T-cell (primary cell): ENCODE results near the gene GLO1. TPM values are rescaled to one million over a fixed set of nuclear protein-coding genes. Genes with fewer than 3 reads are reported as not detected.

Source experiments
- ATAC-seq, 4 experiments: fragments of 200-7000 bp in 3 of 4; fragments of 150-1000 bp in 1 of 4; cut with Tn5 transposase; replicated peaks in 1 of 4; 1 replicate in 3 of 4; 2 replicates in 1 of 4; pipeline ENCODE4 v1.10.0; 2021; ENCODE audit warnings: moderate library complexity in 3 of 4, mild to moderate bottlenecking in 2 of 4, moderate number of reproducible peaks in 1 of 4
- CTCF ChIA-PET, 2 donors: fragments of 300-600 bp; sonication (Branson Sonifier 250); formaldehyde crosslinking; loops; one replicate each; lab custom pipeline; 2022; ENCODE audit warnings: antibody characterized with exemption in 2 of 2; lab: Charles Lee
- POLR2A ChIA-PET, 2 donors: fragments of 300-600 bp; sonication (Branson Sonifier 250); formaldehyde crosslinking; loops; one replicate each; lab custom pipeline; 2022; ENCODE audit warnings: antibody characterized with exemption in 2 of 2; lab: Charles Lee
- DNase-seq, 35 experiments: peaks; one replicate each; pipeline versions ENCODE4 v3.0.0 to v3.0.0-alpha.2; 2013 to 2023
- H3K27ac ChIP-seq: one replicate; pipeline ENCODE4 v1.5.1; 2013; ENCODE audit warnings: low read length
- H3K27me3 ChIP-seq, 2 experiments: replicated peaks in 1 of 2; 1 replicate in 1 of 2; 2 replicates in 1 of 2; pipeline versions ENCODE4 v1.6.1 to v1.7.0; 2013; ENCODE audit warnings: low read length in 1 of 2, mixed read lengths in 1 of 2; ENCODE audit not compliant: control insufficient read depth in 2 of 2, insufficient read depth in 2 of 2; ENCODE audit errors: extremely low read depth in 1 of 2
- H3K36me3 ChIP-seq, 2 donors: 1 replicate in 1 of 2; 2 replicates in 1 of 2; pipeline versions ENCODE4 v1.6.1 to v1.7.0; 2013; ENCODE audit warnings: low read length in 1 of 2; ENCODE audit not compliant: control insufficient read depth in 2 of 2, insufficient read depth in 1 of 2; ENCODE audit errors: extremely low read depth in 1 of 2
- H3K4me1 ChIP-seq, 2 experiments: 1 replicate in 1 of 2; 2 replicates in 1 of 2; pipeline versions ENCODE4 v1.6.1 to v1.7.0; 2013; ENCODE audit warnings: low read length in 2 of 2, mixed read lengths in 1 of 2; ENCODE audit not compliant: insufficient read depth in 2 of 2, control insufficient read depth in 1 of 2; ENCODE audit errors: extremely low read depth in 1 of 2
- H3K4me3 ChIP-seq, 2 donors: 1 replicate in 1 of 2; 2 replicates in 1 of 2; pipeline versions ENCODE4 v1.5.1 to v1.7.0; 2013; ENCODE audit warnings: mild to moderate bottlenecking in 2 of 2, low read length in 1 of 2, moderate library complexity in 1 of 2; ENCODE audit not compliant: control insufficient read depth in 1 of 2; ENCODE audit errors: extremely low read depth in 1 of 2
- H3K9me3 ChIP-seq: 2 replicates; pipeline ENCODE4 v1.7.0; 2013
- H3K27ac Mint-ChIP-seq, 2 donors: one replicate each; pipeline ENCODE4 v1.8.0; 2020 to 2021; ENCODE audit warnings: mild to moderate bottlenecking in 2 of 2, mixed read lengths in 2 of 2
- H3K27me3 Mint-ChIP-seq, 2 donors: one replicate each; pipeline ENCODE4 v1.8.0; 2021 to 2022; ENCODE audit warnings: mixed read lengths in 2 of 2
- H3K36me3 Mint-ChIP-seq: one replicate; pipeline ENCODE4 v1.8.0; 2021; ENCODE audit warnings: mixed read lengths
- H3K4me1 Mint-ChIP-seq, 3 donors: one replicate each; pipeline ENCODE4 v1.8.0; 2020 to 2022; ENCODE audit warnings: mixed read lengths in 3 of 3, mild to moderate bottlenecking in 1 of 3
- H3K4me3 Mint-ChIP-seq, 3 donors: one replicate each; pipeline ENCODE4 v1.8.0; 2020 to 2022; ENCODE audit warnings: mild to moderate bottlenecking in 3 of 3, mixed read lengths in 3 of 3, moderate library complexity in 3 of 3
- H3K9me3 Mint-ChIP-seq, 3 donors: one replicate each; pipeline ENCODE4 v1.8.0; 2020 to 2022; ENCODE audit warnings: mixed read lengths in 3 of 3
- WGBS: methylation state at CpG from one replicate; pipeline ENCODE4 v1.1.5; 2013; ENCODE audit warnings: missing lambda C conversion rate; ENCODE audit not compliant: insufficient coverage; 5-methylcytosine and 5-hydroxymethylcytosine counted together
- total RNA-seq, 35 experiments: library from RNA in 6 of 35; stranded (reverse) in 6 of 35; fragments of 120-200 nt in 1 of 35; gene quantifications; one replicate each; pipeline versions ENCODE4 v1.2.1 to v1.2.4 and lab custom pipeline; 2013 to 2026

Gene GLO1
- total RNA-seq, 5 donors from 2014 or later (not counting 1 experiment from before 2014, with no cell fraction given) = 22.0 to 37.1 (median 25.6) TPM

GRCh38 chr6:38649744-38650143, 53.2 kb downstream of the GLO1 start:
- no CpG with 5 or more reads among the region's 2 CpGs for WGBS
- Mint-ChIP-seq H3K27me3 (no peaks in the 10 kb centered on the region), H3K4me1 (no peaks in the 10 kb centered on the region), H3K27ac (no peak overlapping the region), H3K9me3 (peaks cover 0 to 4% (median 0%) of the 10 kb centered on the region in 3 donors), H3K36me3 (peaks cover 31% of the 10 kb centered on the region), H3K4me3 (no peak overlapping the region)
- H3K27me3 ChIP-seq = no peaks in the 10 kb centered on the region
- H3K27ac ChIP-seq = no peak overlapping the region
- DNase-seq = no peak
- H3K9me3 ChIP-seq = no peaks in the 10 kb centered on the region
- no peak overlapping the region for H3K4me3 ChIP-seq
- CTCF ChIA-PET = no interaction called here
- POLR2A ChIA-PET = interaction anchor here in 1 of 2 donors (0.6 kb wide), 1 partner anchor 9 kb away, joined by 4 read pairs; no protein-coding TSS in a partner anchor
- no peak for ATAC-seq
- no peaks in the 10 kb centered on the region for H3K4me1 ChIP-seq
- no peaks in the 10 kb centered on the region for H3K36me3 ChIP-seq

GRCh38 chr6:38648629-38649028, 54.3 kb downstream of the GLO1 start:
- Mint-ChIP-seq H3K9me3 (peaks cover 0 to 4% (median 0%) of the 10 kb centered on the region in 3 donors), H3K27ac (no peak overlapping the region), H3K4me1 (no peaks in the 10 kb centered on the region), H3K27me3 (no peaks in the 10 kb centered on the region), H3K36me3 (peaks cover 24% of the 10 kb centered on the region), H3K4me3 (no peak overlapping the region)
- H3K27me3 ChIP-seq = no peaks in the 10 kb centered on the region
- ATAC-seq = no peak
- H3K4me3 ChIP-seq = no peak overlapping the region
- no peak for DNase-seq
- no peaks in the 10 kb centered on the region for H3K4me1 ChIP-seq
- H3K27ac ChIP-seq = no peak overlapping the region
- H3K36me3 ChIP-seq = no peaks in the 10 kb centered on the region
- no peaks in the 10 kb centered on the region for H3K9me3 ChIP-seq
- POLR2A ChIA-PET = no interaction called here
- CTCF ChIA-PET = interaction anchor here (0.6 to 0.8 kb wide), 4 partner anchors 18 to 706 kb away, joined by 3 to 5 read pairs (median 3); no protein-coding TSS in a partner anchor

- Mint-ChIP-seq H3K4me1 (peaks cover 7 to 17% (median 9%) of the 10 kb centered on the region in 3 donors), H3K4me3 (no peak overlapping the region), H3K9me3 (peaks cover 0 to 3% (median 0%) of the 10 kb centered on the region in 3 donors), H3K27ac (no peak overlapping the region), H3K36me3 (peaks cover 21% of the 10 kb centered on the region), H3K27me3 (no peaks in the 10 kb centered on the region)
- 86% methylated on average over 1 of the region's 3 CpGs for WGBS
- ChIA-PET POLR2A (no interaction called here), CTCF (no interaction called here)
- no peaks in the 10 kb centered on the region for H3K36me3 ChIP-seq
- no peak overlapping the region for H3K27ac ChIP-seq
- ATAC-seq (no peak), DNase-seq (no peak)
- H3K9me3 ChIP-seq = no peaks in the 10 kb centered on the region
- H3K4me1 ChIP-seq = no peaks in the 10 kb centered on the region
- H3K4me3 ChIP-seq = no peak overlapping the region
- no peaks in the 10 kb centered on the region for H3K27me3 ChIP-seq
Observed at GRCh38 chr6:38646166-38646878, 56.6 kb downstream of the GLO1 start.

- H3K27ac ChIP-seq = no peak overlapping the region
- no peaks in the 10 kb centered on the region for H3K27me3 ChIP-seq
- H3K27ac Mint-ChIP-seq = no peak overlapping the region
- no peaks in the 10 kb centered on the region for H3K36me3 ChIP-seq
- H3K27me3 Mint-ChIP-seq = no peaks in the 10 kb centered on the region
- H3K9me3 ChIP-seq = no peaks in the 10 kb centered on the region
- WGBS = no CpG with 5 or more reads among the region's 1 CpG
- H3K4me3 ChIP-seq = no peak overlapping the region
- H3K4me1 ChIP-seq = peaks cover 4 to 11% of the 10 kb centered on the region in 2 experiments
- ATAC-seq (no peak), DNase-seq (no peak)
- peaks cover 10% of the 10 kb centered on the region for H3K36me3 Mint-ChIP-seq
- H3K4me1 Mint-ChIP-seq = peaks cover 18 to 27% (median 20%) of the 10 kb centered on the region in 3 donors
- ChIA-PET POLR2A (no interaction called here), CTCF (no interaction called here)
- no peaks in the 10 kb centered on the region for H3K9me3 Mint-ChIP-seq
- H3K4me3 Mint-ChIP-seq = no peak overlapping the region
Observed at GRCh38 chr6:38644951-38645350, 58.0 kb downstream of the GLO1 start.

GRCh38 chr6:38640216-38640909, 62.6 kb downstream of the GLO1 start:
- peak overlapping the region; percentile 90 for H3K27ac ChIP-seq
- DNase-seq (peak in 7 of 35 experiments; percentile 0 to 19 (median 2)), ATAC-seq (peak in 2 of 4 experiments; percentile 16 to 23)
- Mint-ChIP-seq H3K27ac (peak overlapping the region; percentile 80 to 93), H3K4me3 (peak overlapping the region; percentile 83 to 90 (median 89)), H3K27me3 (no peaks in the 10 kb centered on the region), H3K4me1 (peaks cover 54 to 62% (median 57%) of the 10 kb centered on the region in 3 donors), H3K9me3 (no peaks in the 10 kb centered on the region), H3K36me3 (no peaks in the 10 kb centered on the region)
- under 1% methylated on average over 16 of the region's 32 CpGs for WGBS
- H3K27me3 ChIP-seq = no peaks in the 10 kb centered on the region
- H3K9me3 ChIP-seq = no peaks in the 10 kb centered on the region
- no peaks in the 10 kb centered on the region for H3K36me3 ChIP-seq
- peak overlapping the region; percentile 86 to 97 for H3K4me3 ChIP-seq
- peaks cover 9 to 17% of the 10 kb centered on the region in 2 experiments for H3K4me1 ChIP-seq
- CTCF ChIA-PET = no interaction called here
- POLR2A ChIA-PET = interaction anchor here (0.6 to 1.1 kb wide), 3 partner anchors 9 to 65 kb away, joined by 3 to 5 read pairs (median 4); no protein-coding TSS in a partner anchor

GRCh38 chr6:38639498-38640215, 63.3 kb downstream of the GLO1 start, which contains the start of gene BTBD9:
Gene BTBD9, minus strand, starts transcription at chr6:38639929.
- H3K4me3 ChIP-seq = peak within 1 kb of the TSS; percentile 86 to 97
- WGBS = under 1% methylated on average over 82 of the region's 82 CpGs

More at GRCh38 chr6:38639498-38640215, 63.3 kb downstream of the GLO1 start, which contains the start of gene BTBD9:
- no peaks in the 10 kb centered on the region for H3K36me3 ChIP-seq
- H3K27me3 ChIP-seq = no peaks in the 10 kb centered on the region
- peaks cover 61 to 67% (median 61%) of the 10 kb centered on the region in 3 donors for H3K4me1 Mint-ChIP-seq
- ChIA-PET CTCF (interaction anchor here (0.5 to 1.0 kb wide), 6 partner anchors 42 to 338 kb away, joined by 3 to 8 read pairs (median 4); no protein-coding TSS in a partner anchor), POLR2A (interaction anchor here (0.7 to 1.3 kb wide), 5 partner anchors 39 to 1137 kb away, joined by 5 to 11 read pairs (median 7); partner anchors contain the start of gene GLO1 (in 1 of the 2))
- H3K27me3 Mint-ChIP-seq = no peaks in the 10 kb centered on the region
- H3K27ac ChIP-seq = peak within 1 kb of the TSS; percentile 90
- ATAC-seq = peak; percentile 84 to 85 (median 84)
- no peaks in the 10 kb centered on the region for H3K9me3 Mint-ChIP-seq
- no peaks in the 10 kb centered on the region for H3K36me3 Mint-ChIP-seq
- DNase-seq = peak; percentile 74 to 94 (median 83)
- peak within 1 kb of the TSS; percentile 80 to 93 for H3K27ac Mint-ChIP-seq
- no peaks in the 10 kb centered on the region for H3K9me3 ChIP-seq
- peak within 1 kb of the TSS; percentile 83 to 90 (median 89) for H3K4me3 Mint-ChIP-seq
- peaks cover 9 to 17% of the 10 kb centered on the region in 2 experiments for H3K4me1 ChIP-seq
